IPS-20b (cell line): ENCODE results near the gene CDCA3.

ENCODE experiments used
- H3K27ac ChIP-seq: one replicate; pipeline ENCODE4 v1.5.1; 2013; ENCODE audit warnings: low read length
- H3K27me3 ChIP-seq: 2 replicates; pipeline ENCODE4 v1.6.1; 2013; ENCODE audit warnings: mild to moderate bottlenecking, low read length, inconsistent platforms; ENCODE audit not compliant: insufficient read depth
- H3K36me3 ChIP-seq: 2 replicates; pipeline ENCODE4 v1.6.1; 2013; ENCODE audit warnings: low read depth, mild to moderate bottlenecking, inconsistent platforms, low read length, moderate library complexity; ENCODE audit not compliant: insufficient read depth
- H3K4me1 ChIP-seq: 2 replicates; pipeline ENCODE4 v1.6.1; 2013; ENCODE audit warnings: mild to moderate bottlenecking, control low read depth, inconsistent platforms, low read length, moderate library complexity; ENCODE audit not compliant: insufficient read depth
- H3K4me3 ChIP-seq: 2 replicates; pipeline ENCODE4 v1.5.1; 2013; ENCODE audit warnings: mild to moderate bottlenecking, low read length, inconsistent platforms
- H3K9ac ChIP-seq: 2 replicates; pipeline ENCODE4 v1.6.1; 2013; ENCODE audit warnings: low read depth, mild to moderate bottlenecking, inconsistent platforms, low read length, moderate library complexity
- H3K9me3 ChIP-seq: 2 replicates; pipeline ENCODE4 v1.6.1; 2013; ENCODE audit warnings: mild to moderate bottlenecking, low read depth, low read length, inconsistent platforms; ENCODE audit not compliant: insufficient read depth

Gene CDCA3

GRCh38 chr12:6807170-6807569 lies 43.9 kb downstream of the CDCA3 start:
- no peak overlapping the region for H3K27ac ChIP-seq

GRCh38 chr12:6799147-6799546 lies 51.9 kb downstream of the CDCA3 start:
- no peaks in the 10 kb centered on the region for H3K4me1 ChIP-seq
- no peak overlapping the region for H3K4me3 ChIP-seq
- H3K9ac ChIP-seq = no peak overlapping the region
- H3K36me3 ChIP-seq = no peaks in the 10 kb centered on the region
- no peak overlapping the region for H3K27ac ChIP-seq
- H3K27me3 ChIP-seq = no peaks in the 10 kb centered on the region
- H3K9me3 ChIP-seq = no peaks in the 10 kb centered on the region

More at GRCh38 chr12:6807170-6807569, 43.9 kb downstream of the CDCA3 start:
- Histone ChIP-seq H3K36me3 (no peaks in the 10 kb centered on the region), H3K9ac (no peak overlapping the region), H3K27me3 (no peaks in the 10 kb centered on the region), H3K4me1 (no peaks in the 10 kb centered on the region; the same call in 1 of the 2 replicates), H3K9me3 (no peaks in the 10 kb centered on the region), H3K4me3 (no peak overlapping the region)
